Neural cell (in vitro differentiated cells): ENCODE measurements around the gene BCO1. TPM values are rescaled to one million over a fixed set of nuclear protein-coding genes. Genes with fewer than 3 reads are reported as not detected.

ENCODE experiments used
- H2AFZ ChIP-seq: fragments of 200-600, 300-800 bp; sonication (generic), shearing (Covaris generic); 2 replicates; pipeline ENCODE4 v1.6.0; 2014; ENCODE audit warnings: low read depth, mild to moderate bottlenecking, antibody characterized with exemption, low read length, moderate library complexity
- H3F3A ChIP-seq: fragments of 200-600 bp; shearing (Covaris generic); 2 replicates; pipeline ENCODE4 v1.6.1; 2016; ENCODE audit warnings: mild to moderate bottlenecking, moderate library complexity, mixed read lengths, antibody characterized with exemption, low read length; ENCODE audit not compliant: insufficient read depth, poor library complexity, severe bottlenecking
- H3K27ac ChIP-seq: fragments of 200-600, 300-800 bp; sonication (generic), shearing (Covaris generic); 2 replicates; pipeline ENCODE4 v1.5.1; 2014; ENCODE audit warnings: mild to moderate bottlenecking, low read length, moderate library complexity
- H3K27me3 ChIP-seq: fragments of 300-800, 200-600 bp; sonication (generic), shearing (Covaris generic); 2 replicates; pipeline ENCODE4 v1.6.0; 2014; ENCODE audit warnings: mild to moderate bottlenecking, low read depth, low read length, moderate library complexity; ENCODE audit not compliant: insufficient read depth
- H3K36me3 ChIP-seq: fragments of 300-800, 200-600 bp; sonication (generic), shearing (Covaris generic); 2 replicates; pipeline ENCODE4 v1.5.1; 2014; ENCODE audit warnings: mild to moderate bottlenecking, antibody characterized with exemption, low read length, moderate library complexity; ENCODE audit not compliant: insufficient read depth
- H3K4me2 ChIP-seq: fragments of 300-800, 200-600 bp; sonication (generic), shearing (Covaris generic); 2 replicates; pipeline ENCODE4 v1.6.0; 2014; ENCODE audit warnings: mild to moderate bottlenecking, low read length
- H3K4me3 ChIP-seq: fragments of 300-800, 200-600 bp; sonication (generic), shearing (Covaris generic); 2 replicates; pipeline ENCODE4 v1.5.1; 2014; ENCODE audit warnings: mild to moderate bottlenecking, low read length, moderate library complexity
- H3K79me2 ChIP-seq: fragments of 200-600 bp; shearing (Covaris generic); replicated peaks from 2 replicates; pipeline ENCODE4 v1.6.0; 2014; ENCODE audit warnings: mild to moderate bottlenecking, low read length, moderate library complexity; ENCODE audit not compliant: insufficient read depth
- H3K9ac ChIP-seq: fragments of 300-800, 200-600 bp; sonication (generic), shearing (Covaris generic); 2 replicates; pipeline ENCODE4 v1.6.1; 2016; ENCODE audit warnings: mild to moderate bottlenecking, low read length, mixed read lengths
- H3K9me2 ChIP-seq: fragments of 200-600 bp; shearing (Covaris generic); 2 replicates; pipeline ENCODE4 v1.6.1; 2016; ENCODE audit warnings: mild to moderate bottlenecking, low read length, mixed read lengths; ENCODE audit not compliant: insufficient read depth
- H3K9me3 ChIP-seq: fragments of 200-600, 300-800 bp; sonication (generic), shearing (Covaris generic); 2 replicates; pipeline ENCODE4 v1.6.1; 2016; ENCODE audit warnings: mild to moderate bottlenecking, mixed run types, low read length, moderate library complexity, mixed read lengths
- H4K20me1 ChIP-seq: fragments of 200-600 bp; shearing (Covaris generic); 2 replicates; pipeline ENCODE4 v1.6.1; 2016; ENCODE audit warnings: mild to moderate bottlenecking, mixed run types; ENCODE audit not compliant: insufficient read depth
- CTCF ChIP-seq: fragments of 450-650 bp; IDR thresholded peaks from 2 replicates; pipeline ENCODE4 v1.5.1; 2014; ENCODE audit warnings: antibody characterized with exemption, mild to moderate bottlenecking, moderate library complexity; ENCODE audit not compliant: poor library complexity, severe bottlenecking
- EP300 ChIP-seq: fragments of 450-650 bp; conservative IDR thresholded peaks from 2 replicates; pipeline ENCODE4 v1.6.1; 2014; ENCODE audit warnings: antibody characterized with exemption, mild to moderate bottlenecking, moderate library complexity; ENCODE audit not compliant: poor library complexity, severe bottlenecking
- EZH2 ChIP-seq: fragments of 200-600, 300-800 bp; shearing (Covaris generic), sonication (generic); IDR thresholded peaks from 2 replicates; pipeline ENCODE4 v1.6.1; 2014; ENCODE audit warnings: antibody characterized with exemption, low read length, borderline replicate concordance, mild to moderate bottlenecking; ENCODE audit not compliant: insufficient read depth, poor library complexity, severe bottlenecking
- MXI1 ChIP-seq: fragments of 450-650 bp; conservative IDR thresholded peaks from 2 replicates; pipeline ENCODE4 v1.6.1; 2014; ENCODE audit warnings: antibody characterized with exemption, mild to moderate bottlenecking; ENCODE audit not compliant: poor library complexity, severe bottlenecking
- POLR2AphosphoS5 ChIP-seq: IDR thresholded peaks from 2 replicates; pipeline ENCODE4 v1.6.1; 2012
- RAD21 ChIP-seq: fragments of 450-650 bp; conservative IDR thresholded peaks from 2 replicates; pipeline ENCODE4 v1.6.1; 2014; ENCODE audit warnings: antibody characterized with exemption, mild to moderate bottlenecking, moderate library complexity
- REST ChIP-seq: IDR thresholded peaks from 2 replicates; pipeline ENCODE4 v1.6.1; 2012; ENCODE audit warnings: borderline replicate concordance
- SMC3 ChIP-seq: fragments of 450-650 bp; conservative IDR thresholded peaks from 2 replicates; pipeline ENCODE4 v1.6.1; 2014; ENCODE audit warnings: antibody characterized with exemption, mild to moderate bottlenecking, moderate library complexity; ENCODE audit not compliant: poor library complexity
- TAF1 ChIP-seq: IDR thresholded peaks from 2 replicates; pipeline ENCODE4 v1.6.1; 2012; ENCODE audit warnings: low read depth
- polyA plus RNA-seq: library from polyadenylated mRNA; depleted of rRNA; stranded (reverse); fragments of >200 nt; gene quantifications from 2 replicates; pipeline ENCODE4 v1.2.3, GENCODE V29; 2014

The BCO1 gene
- polyA plus RNA-seq, 1 donor from 2014 or later: not detected

GRCh38 chr16:81291117-81291516 lies 52.6 kb downstream of the BCO1 start:
- no peaks in the 10 kb centered on the region for H3K79me2 ChIP-seq
- H3K9me2 ChIP-seq: no peaks in the 10 kb centered on the region
- H3K27ac ChIP-seq: no peak overlapping the region
- H3K4me2 ChIP-seq: no peak overlapping the region
- H3F3A ChIP-seq: no peaks in the 10 kb centered on the region
- no peak overlapping the region for H3K4me3 ChIP-seq
- no peaks in the 10 kb centered on the region for H3K9me3 ChIP-seq
- no peak overlapping the region for H2AFZ ChIP-seq
- TF ChIP-seq EP300: no peak
- TF ChIP-seq EZH2: no peak
- no peak for TF ChIP-seq TAF1
- H3K27me3 ChIP-seq: no peaks in the 10 kb centered on the region
- no peaks in the 10 kb centered on the region for H4K20me1 ChIP-seq
- H3K36me3 ChIP-seq: no peaks in the 10 kb centered on the region
- no peak overlapping the region for H3K9ac ChIP-seq

- Histone ChIP-seq H3K27me3 (no peaks in the 10 kb centered on the region), H3K9me2 (no peaks in the 10 kb centered on the region), H3K4me3 (no peak overlapping the region), H3F3A (no peaks in the 10 kb centered on the region), H3K9me3 (no peaks in the 10 kb centered on the region), H2AFZ (no peak overlapping the region), H4K20me1 (no peaks in the 10 kb centered on the region), H3K27ac (no peak overlapping the region), H3K9ac (no peak overlapping the region), H3K4me2 (no peak overlapping the region), H3K36me3 (no peaks in the 10 kb centered on the region), H3K79me2 (no peaks in the 10 kb centered on the region)
- TF ChIP-seq CTCF (no peak), SMC3 (no peak), POLR2AphosphoS5 (no peak), MXI1 (no peak), TAF1 (no peak), RAD21 (no peak), REST (no peak), EP300 (no peak)
These were observed 54.4 kb downstream of the BCO1 start for GRCh38 chr16:81292936-81293335.
